HG03469 (cell line): ENCODE data around the gene EP400.

Experiments used
- ATAC-seq: cut with Tn5 transposase; IDR thresholded peaks from one replicate; pipeline ENCODE4 v1.9.1; 2021; ENCODE audit warnings: mild to moderate bottlenecking, moderate library complexity, moderate number of reproducible peaks; ENCODE audit not compliant: unreplicated experiment

Gene EP400

DNA sequence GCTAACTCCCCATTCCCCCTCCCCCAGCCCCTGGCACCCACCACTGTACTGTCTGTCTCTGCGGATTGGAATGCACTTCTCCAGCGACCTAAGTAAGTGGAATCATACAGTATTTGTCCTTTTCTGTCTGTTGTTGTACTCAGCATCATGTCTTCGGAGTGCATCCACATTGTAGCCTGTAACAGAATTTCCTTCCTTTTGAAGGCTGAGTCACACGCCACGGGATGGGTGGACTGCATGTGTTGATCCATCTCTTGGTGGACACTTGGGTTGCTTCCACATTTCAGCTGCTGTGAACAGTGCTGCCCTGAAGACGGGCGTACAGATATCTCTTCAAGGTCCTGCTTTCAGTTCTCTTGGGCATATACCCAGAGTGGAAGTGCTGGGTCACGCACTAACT, 160.0 kb downstream of the EP400 start:
- ATAC-seq = no peak

DNA sequence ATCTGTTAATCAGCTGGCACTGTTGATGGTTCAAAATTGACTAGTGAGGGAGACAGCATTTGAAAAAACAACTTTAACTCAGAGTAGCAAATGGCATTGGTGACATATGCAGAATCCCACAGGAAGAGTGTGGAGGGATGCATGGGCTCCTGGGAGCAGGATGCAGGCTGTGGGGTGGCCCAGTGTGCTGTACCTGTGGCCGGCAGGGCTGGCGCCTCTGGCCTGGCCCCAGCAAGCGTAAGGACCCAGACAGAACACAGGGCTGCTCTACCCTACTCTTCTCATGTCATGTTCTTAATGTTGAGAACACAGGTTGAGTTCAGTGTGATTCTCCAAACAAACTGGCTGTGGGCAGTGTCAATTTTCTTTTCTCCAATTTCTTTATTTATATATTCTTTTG, 160.9 kb downstream of the EP400 start:
- ATAC-seq = no peak

DNA sequence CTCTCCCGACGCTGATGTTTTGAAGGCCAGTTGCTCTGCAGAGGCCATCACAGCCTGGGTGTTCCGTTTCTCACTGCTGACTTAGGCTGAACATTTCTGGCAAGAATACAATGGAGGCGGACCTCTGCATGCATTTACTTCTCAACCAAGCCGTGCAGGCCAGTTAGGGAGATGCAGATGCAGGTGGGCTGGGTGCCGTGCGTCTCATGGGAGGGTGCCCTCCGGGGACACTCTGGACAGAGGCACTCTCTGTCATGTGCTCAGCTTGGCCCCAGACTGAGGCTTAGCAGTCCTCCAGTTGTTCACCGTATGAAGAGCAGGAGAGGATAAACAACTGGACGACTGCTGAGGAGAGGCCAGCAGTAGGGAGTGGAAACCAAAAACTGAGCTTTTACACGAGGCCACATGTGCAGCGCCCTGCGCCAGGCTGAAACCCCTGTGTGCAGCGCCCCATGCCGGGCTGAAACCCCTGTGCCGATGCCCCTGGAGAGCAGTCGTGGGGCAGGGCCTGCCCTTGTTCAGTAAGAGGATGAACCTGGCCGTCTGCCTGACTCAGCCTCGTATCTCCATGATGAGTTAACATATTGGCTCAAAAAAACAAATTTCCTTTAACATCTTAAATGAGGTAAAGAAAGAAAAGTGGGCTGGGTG, 162.0 kb downstream of the EP400 start:
- ATAC-seq = no peak

DNA sequence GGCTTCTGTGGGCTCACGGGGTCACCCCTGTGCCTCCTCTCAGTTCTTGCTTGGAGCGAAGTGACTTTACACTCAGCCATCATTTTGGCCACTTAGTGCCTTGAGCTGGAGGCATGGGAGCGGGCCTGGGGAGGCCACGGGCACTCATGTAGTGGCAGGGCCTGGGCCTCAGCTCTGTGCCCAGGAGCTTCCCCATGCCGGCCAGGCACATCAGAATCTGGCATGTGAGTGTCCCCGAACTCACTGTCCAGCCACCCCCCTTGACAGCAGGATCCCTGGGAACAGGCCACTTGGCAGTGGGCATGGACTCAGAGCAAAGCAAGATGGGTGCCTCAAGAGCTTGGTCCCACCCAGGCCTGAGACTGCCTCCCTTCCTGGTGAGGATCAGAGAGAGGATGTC, 164.9 kb downstream of the EP400 start:
- no peak for ATAC-seq

DNA sequence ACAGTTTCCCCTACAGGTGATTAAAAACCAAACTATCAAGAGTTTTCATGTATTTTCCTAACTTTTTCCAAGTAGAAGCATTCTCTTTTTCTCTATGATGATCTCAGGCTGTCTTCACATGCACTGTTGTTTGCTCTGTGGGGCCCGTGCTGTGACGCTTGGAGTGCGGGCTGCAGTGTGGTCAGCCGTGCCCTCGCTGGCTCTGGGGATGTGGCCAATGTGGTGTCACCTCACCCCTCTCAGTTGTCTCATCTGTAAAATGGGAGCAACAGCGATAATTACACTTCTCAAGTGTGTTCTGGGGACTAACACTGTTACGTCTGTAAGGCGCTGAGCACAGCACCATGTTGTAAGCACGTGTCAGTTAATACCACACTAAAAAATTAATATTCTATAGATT, 165.8 kb downstream of the EP400 start:
- ATAC-seq = no peak

DNA sequence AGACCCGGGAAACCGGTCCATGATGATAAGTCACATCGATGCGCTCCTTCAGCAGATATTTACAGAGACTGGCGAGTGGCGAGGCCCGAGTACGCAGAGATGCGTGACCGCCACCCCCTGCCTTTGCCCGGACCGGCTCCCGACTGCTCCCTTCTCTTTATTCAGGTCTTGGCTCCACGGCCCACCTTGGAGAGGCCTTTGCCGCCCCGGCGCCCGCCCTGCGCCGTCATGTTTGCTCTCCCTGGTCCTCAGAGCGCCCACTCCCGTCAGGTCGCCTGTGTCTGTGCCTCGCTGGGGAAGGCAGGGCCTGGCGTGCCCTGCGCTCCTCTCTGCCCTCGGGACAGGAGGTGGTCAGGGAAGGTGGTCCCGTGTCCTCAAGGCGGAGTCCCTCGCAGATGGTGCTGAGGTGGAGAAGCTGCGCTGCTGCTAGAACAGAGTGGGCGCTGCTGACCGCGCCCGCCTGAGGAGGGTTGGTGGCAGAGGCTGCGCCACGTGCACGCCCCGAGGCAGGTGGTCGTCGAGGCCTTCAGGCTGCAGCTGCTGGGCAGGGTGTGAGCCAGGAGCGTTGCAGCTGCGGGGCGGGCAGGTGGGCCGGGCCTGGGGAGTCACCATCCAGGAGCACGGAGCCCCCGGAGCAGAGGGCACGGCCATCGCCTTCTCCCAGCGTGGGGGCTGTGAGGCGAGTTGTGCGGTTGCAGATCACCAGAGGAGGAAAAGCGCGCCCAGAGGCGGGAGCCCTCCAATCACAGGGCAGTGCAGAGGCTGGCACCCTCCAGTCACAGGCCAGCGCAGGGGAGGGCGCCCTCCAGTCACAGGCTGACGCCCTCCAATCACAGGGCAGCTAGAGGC, 167.2 kb downstream of the EP400 start:
- ATAC-seq = no peak

DNA sequence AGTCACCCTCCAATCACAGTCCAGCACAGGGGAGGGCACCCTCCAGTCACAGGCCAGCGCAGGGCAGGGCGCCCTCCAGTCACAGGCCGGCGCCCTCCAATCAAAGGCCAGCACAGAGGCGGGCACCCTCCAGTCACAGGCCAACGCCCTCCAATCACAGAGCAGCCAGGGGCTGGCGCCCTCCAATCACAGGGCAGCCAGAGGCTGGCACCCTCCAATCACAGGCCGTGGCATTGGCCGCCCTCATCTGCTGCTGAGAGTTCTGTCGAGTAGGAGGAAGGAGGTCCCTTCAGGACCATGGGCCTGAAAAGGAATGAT, 167.8 kb downstream of the EP400 start:
- no peak for ATAC-seq

DNA sequence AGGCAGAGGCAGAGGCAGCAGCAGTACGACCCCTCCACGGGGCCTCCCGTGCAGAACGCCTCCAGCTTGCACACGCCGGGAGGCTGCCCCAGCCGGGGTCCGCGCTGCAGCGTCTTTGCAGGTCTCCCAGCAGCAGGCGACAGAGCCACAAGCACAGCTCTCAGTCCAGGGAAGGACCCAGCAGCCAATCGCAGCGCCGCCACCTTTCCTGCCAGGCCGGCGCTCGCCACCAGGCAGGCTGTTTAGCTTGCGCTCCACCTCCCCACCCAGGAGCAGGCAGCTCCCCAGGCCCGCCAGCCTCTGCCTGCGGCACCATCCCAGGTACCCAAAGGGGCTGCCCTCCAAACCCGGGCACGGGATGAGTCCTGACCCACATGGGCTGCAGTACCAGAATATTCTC, 169.1 kb downstream of the EP400 start:
- no peak for ATAC-seq

DNA sequence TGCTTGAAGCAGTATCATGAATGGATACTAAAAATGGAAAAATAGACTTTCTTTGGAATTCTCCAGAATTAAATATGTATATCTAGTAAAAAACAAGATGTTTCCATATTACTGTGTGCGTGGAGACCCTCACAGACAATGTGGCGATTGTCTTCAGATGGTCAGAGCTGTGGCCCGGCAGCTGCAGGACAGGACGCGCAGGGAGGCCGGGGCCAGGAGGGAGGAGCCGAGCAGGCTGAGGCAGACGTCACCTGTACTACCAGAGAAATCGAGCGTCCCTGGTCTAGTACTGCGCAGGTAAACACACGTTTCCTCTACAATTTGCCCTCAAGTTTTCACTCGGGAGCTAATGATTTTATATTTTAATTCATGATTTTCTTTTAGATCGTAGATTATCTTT, 171.5 kb downstream of the EP400 start:
- no peak for ATAC-seq

DNA sequence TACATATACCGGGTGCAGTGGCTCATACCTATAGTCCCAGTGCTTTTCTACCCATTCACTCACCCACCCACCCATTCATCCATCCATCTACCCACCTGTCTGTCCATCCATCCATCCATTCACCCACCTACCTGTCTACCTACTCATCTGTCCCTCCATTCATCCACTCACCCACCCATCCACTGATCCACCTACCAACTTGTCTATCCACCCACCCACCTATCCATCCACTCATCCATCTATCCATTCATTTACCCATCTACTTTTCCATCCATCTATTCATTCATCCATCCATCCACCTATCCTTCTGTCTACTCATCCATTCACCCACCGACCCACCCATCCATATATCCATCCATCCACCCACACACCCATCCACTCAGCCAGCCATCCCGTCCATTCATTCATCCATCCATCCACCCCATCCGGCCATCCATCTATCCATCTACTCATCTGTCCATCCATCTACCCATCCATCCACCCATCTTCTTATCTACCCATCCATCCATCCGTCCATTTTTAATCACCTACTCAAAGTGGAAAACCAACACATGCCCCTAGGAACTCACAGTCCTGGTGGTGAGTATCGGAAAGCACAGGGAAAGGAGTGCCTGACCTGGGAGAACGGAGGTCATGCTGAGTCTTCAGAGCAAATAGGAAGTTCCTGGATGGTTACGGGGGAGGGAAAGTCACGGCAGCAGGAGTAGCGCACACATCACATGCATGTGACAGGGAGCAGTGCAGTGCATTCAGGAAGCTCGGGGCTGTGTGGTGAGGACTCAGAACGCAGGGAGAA, 174.4 kb downstream of the EP400 start:
- ATAC-seq = no peak

DNA sequence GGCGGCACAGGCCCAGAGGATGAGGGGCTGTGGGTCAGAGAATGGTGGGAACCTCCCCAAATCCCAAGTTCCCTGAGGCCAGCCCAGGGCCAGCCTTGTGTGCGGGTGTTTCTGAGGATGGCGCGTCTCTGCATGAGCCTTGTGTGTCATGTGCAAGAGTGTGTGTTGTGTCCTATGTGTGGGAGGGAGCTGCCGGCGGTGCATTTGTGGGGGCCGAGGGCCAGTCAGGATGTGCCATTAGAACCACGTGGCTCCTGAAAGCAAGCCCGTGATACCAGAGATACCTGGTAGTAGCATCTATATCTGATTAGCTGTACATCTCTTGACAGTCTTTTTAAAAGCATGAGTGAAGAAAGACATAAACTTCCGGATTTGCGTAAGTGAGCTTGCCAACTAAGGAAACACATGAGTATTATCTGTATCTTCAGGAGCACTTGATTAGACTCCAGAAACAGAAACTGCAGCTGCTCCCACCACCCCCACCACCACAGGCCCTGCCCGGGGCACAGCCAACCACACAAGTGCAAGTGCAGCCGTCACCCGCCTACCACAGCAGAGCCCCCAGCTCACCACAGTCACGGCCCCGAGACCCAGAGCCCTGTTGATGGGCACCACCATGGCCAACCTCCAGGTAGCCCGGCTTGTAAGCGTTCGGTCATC, 175.2 kb downstream of the EP400 start:
- no peak for ATAC-seq

DNA sequence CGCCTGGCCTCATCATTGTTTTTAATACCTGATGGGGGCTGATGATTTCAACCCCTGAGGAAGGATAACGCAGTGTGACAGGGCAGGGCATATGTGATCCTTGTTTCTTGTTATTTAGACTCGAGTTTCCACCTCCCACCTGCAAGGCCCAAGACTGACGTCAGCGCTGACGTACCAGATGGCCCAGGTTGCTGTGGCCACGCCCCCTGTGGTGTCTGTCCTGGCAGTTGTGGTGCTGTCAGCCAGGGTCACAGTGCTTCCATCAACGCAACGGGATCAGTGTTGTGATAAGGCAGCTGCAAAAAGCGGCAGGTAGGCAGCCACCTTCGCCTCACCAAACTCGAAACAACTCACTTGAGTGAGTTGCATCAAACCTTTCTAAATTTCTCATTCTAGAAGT, 176.0 kb downstream of the EP400 start:
- no peak for ATAC-seq

DNA sequence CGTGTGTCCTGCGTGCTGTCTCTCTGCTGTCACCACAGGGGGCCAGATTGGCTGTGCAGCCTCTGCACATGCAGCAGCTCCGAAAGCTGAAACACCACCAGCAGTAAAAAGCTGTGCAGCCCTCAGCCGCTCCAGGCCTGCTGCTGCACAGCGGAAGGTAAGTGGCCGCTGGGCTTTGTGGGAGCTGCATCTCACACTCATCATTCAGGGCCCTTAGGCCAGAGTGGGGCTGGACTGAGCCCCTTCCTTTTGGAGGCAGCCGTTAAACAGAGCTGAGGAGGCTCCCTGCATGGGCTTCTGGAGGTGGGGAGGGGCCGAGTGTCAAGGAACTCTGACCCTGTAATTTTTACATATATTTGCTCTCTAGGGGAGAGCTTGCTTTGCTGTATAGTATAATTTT, 177.3 kb downstream of the EP400 start:
- no peak for ATAC-seq

DNA sequence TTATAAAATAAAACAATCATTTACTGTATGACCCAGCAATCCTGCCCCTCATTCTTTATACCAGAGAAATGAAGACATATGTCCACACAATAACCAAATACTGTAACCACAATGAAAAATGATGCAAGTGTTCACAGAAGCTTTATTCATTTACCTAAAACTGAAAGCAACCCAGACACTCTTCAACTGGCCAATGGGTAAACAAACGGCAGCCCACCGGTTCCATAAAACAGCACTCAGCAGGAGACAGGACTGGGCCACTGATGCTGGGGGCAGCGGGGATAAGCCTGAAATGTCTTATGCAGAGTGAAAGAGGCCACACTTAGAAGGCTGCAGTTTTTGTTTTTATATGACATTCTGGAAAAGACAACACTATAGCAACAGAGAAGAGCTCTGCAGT, 179.3 kb downstream of the EP400 start:
- ATAC-seq = no peak

DNA sequence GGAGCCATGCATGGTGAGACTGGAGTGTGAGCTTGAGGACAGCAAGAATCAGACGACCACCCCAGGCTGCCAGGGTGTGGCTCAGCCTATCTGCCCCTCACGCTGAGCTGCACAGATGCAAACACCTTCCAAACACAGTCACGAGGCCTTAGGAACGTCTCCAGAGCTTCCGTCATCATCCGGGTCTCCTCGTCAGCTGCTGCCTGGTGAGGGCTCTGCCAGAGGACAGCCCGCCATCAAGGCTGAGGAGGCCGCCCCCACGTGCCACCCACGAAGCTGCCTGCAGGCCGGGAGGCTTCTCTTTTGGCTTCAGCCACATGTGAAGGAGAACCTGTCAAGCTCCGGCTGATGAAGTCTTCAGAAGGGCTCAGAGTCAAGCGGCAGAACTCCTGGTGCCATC, 180.9 kb downstream of the EP400 start:
- no peak for ATAC-seq
